ENCODE measurements around the gene TANK.

The TANK gene

DNA sequence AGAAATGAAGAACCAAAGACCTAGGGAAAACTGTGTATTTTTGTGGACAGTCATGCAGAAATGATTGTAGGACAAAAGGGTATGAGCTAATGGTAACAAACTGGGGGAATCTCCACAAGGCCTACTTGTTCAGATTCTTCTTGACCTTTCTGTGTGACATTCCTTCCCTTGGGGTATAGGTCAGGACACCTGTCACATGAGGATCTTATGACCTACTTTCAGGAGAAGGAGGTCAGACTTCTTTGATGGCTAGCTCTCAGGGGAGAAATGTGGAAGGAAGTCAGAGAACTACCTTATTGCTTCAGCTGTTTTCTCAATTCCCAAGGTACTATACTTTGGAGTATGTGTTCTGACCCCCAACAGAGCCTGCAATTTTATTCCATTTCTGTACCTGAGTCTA, 40.7 kb upstream of the TANK start:
- H3K4me3 ChIP-seq (ENCODE audit: low read length), result no peak overlapping the region
- H3K79me2 ChIP-seq (ENCODE audit: control insufficient read depth, low read length), result peaks cover 27% of the 10 kb centered on the region
- H3F3A ChIP-seq (ENCODE audit: control insufficient read depth, insufficient read depth), result peaks cover 9% of the 10 kb centered on the region
- H3K9me2 ChIP-seq (replicated peaks; ENCODE audit: control insufficient read depth, low read length), result no peaks in the 10 kb centered on the region
- H4K20me1 ChIP-seq (ENCODE audit: control insufficient read depth, insufficient read depth, low read depth, low read length), result no peaks in the 10 kb centered on the region
- peak overlapping the region; percentile 26 for H3K4me2 ChIP-seq (ENCODE audit: low read length)
- no peaks in the 10 kb centered on the region for H3K27me3 ChIP-seq (ENCODE audit: control insufficient read depth, low read length)
- peaks cover 78% of the 10 kb centered on the region for H3K4me1 ChIP-seq (ENCODE audit: control insufficient read depth, low read length)
- H3K27ac ChIP-seq (ENCODE audit: low read depth, low read length), result no peak overlapping the region
- peaks cover 30% of the 10 kb centered on the region for H3K36me3 ChIP-seq (ENCODE audit: control insufficient read depth, low read length)
- no peaks in the 10 kb centered on the region for H3K9me3 ChIP-seq (ENCODE audit: control insufficient read depth, insufficient read depth, low read length)
- TF ChIP-seq, protein P1, sequence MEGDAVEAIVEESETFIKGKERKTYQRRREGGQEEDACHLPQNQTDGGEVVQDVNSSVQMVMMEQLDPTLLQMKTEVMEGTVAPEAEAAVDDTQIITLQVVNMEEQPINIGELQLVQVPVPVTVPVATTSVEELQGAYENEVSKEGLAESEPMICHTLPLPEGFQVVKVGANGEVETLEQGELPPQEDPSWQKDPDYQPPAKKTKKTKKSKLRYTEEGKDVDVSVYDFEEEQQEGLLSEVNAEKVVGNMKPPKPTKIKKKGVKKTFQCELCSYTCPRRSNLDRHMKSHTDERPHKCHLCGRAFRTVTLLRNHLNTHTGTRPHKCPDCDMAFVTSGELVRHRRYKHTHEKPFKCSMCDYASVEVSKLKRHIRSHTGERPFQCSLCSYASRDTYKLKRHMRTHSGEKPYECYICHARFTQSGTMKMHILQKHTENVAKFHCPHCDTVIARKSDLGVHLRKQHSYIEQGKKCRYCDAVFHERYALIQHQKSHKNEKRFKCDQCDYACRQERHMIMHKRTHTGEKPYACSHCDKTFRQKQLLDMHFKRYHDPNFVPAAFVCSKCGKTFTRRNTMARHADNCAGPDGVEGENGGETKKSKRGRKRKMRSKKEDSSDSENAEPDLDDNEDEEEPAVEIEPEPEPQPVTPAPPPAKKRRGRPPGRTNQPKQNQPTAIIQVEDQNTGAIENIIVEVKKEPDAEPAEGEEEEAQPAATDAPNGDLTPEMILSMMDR (IDR thresholded peaks at IDR 0.05; ENCODE audit: low read depth, low read length, poor library complexity, severe bottlenecking), result no peak
- TF ChIP-seq EZH2phosphoT487 (IDR thresholded peaks at IDR 0.05; ENCODE audit: borderline replicate concordance, low read length), result no peak

DNA sequence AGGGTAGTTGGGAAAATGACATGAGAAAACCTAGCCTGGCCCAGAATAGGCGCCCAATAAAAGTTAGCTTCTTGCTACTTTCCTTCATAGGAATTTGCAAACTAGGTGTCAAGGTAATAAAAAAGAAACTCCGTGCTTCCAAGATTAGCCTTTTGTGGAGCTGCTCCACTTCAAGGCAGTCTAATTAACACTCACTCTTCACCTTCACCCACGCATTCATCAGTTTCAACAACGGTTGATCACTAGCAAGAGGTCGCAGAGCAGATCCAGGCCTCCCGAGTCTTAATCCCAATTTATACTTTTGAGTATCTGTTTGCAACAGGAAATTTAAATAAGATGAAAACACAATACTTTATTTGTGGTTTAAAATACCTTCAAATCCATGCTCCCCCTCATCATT, 39.5 kb upstream of the TANK start:
- Histone ChIP-seq H3K79me2 (ENCODE audit: control insufficient read depth, low read length) (peaks cover 14% of the 10 kb centered on the region), H4K20me1 (ENCODE audit: control insufficient read depth, insufficient read depth, low read depth, low read length) (no peaks in the 10 kb centered on the region), H3K9me3 (ENCODE audit: control insufficient read depth, insufficient read depth, low read length) (no peaks in the 10 kb centered on the region), H3K4me1 (ENCODE audit: control insufficient read depth, low read length) (peaks cover 78% of the 10 kb centered on the region), H3K4me2 (ENCODE audit: low read length) (no peak overlapping the region), H3K27ac (ENCODE audit: low read depth, low read length) (no peak overlapping the region), H3K9me2 (replicated peaks; ENCODE audit: control insufficient read depth, low read length) (no peaks in the 10 kb centered on the region), H3K4me3 (ENCODE audit: low read length) (no peak overlapping the region), H3K27me3 (ENCODE audit: control insufficient read depth, low read length) (no peaks in the 10 kb centered on the region), H3K36me3 (ENCODE audit: control insufficient read depth, low read length) (peaks cover 18% of the 10 kb centered on the region), H3F3A (ENCODE audit: control insufficient read depth, insufficient read depth) (peaks cover 9% of the 10 kb centered on the region)
- TF ChIP-seq EZH2phosphoT487 (IDR thresholded peaks at IDR 0.05; ENCODE audit: borderline replicate concordance, low read length), result no peak
- TF ChIP-seq, protein P1 (IDR thresholded peaks at IDR 0.05; ENCODE audit: low read depth, low read length, poor library complexity, severe bottlenecking), result no peak

DNA sequence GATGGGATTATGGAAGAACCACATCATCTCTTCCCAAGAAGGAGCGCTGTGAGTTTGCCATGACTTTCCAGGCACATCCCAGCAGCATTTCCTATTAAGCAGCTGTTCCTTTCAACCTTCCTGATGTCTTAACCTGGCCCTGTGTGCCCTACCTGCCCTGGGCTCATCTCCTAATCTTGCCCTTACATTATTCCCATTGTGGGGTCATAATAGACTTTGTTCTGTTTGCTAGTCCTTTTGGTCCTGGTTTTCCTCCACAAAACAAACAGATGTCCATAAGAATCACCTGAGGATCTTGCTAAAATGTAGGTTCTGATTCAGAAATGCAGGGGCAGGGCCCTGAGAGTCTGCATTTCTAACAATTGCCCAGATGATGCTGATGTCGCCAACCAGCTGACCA, 38.6 kb upstream of the TANK start:
- TF ChIP-seq, protein P1 (IDR thresholded peaks at IDR 0.05; ENCODE audit: low read depth, low read length, poor library complexity, severe bottlenecking), result no peak
- TF ChIP-seq EZH2phosphoT487 (IDR thresholded peaks at IDR 0.05; ENCODE audit: borderline replicate concordance, low read length), result no peak
- no peaks in the 10 kb centered on the region for H4K20me1 ChIP-seq (ENCODE audit: control insufficient read depth, insufficient read depth, low read depth, low read length)
- peaks cover 12% of the 10 kb centered on the region for H3K36me3 ChIP-seq (ENCODE audit: control insufficient read depth, low read length)
- H3K9me2 ChIP-seq (replicated peaks; ENCODE audit: control insufficient read depth, low read length), result no peaks in the 10 kb centered on the region
- H3K9me3 ChIP-seq (ENCODE audit: control insufficient read depth, insufficient read depth, low read length), result no peaks in the 10 kb centered on the region
- H3K4me2 ChIP-seq (ENCODE audit: low read length), result no peak overlapping the region
- H3K27me3 ChIP-seq (ENCODE audit: control insufficient read depth, low read length), result no peaks in the 10 kb centered on the region
- no peak overlapping the region for H3K27ac ChIP-seq (ENCODE audit: low read depth, low read length)
- H3K79me2 ChIP-seq (ENCODE audit: control insufficient read depth, low read length), result peaks cover 9% of the 10 kb centered on the region; the same call in 1 of the 2 replicates
- H3K4me1 ChIP-seq (ENCODE audit: control insufficient read depth, low read length), result peaks cover 78% of the 10 kb centered on the region
- peaks cover 2% of the 10 kb centered on the region for H3F3A ChIP-seq (ENCODE audit: control insufficient read depth, insufficient read depth)
- H3K4me3 ChIP-seq (ENCODE audit: low read length), result no peak overlapping the region

Measured in DOHH2 (cell line).